Neuronal stem cell (in vitro differentiated cells): ENCODE results near the gene R3HCC1L.

Experiments
- DNase-seq: peaks from one replicate; pipeline ENCODE4 v3.0.0-alpha.2; 2013; ENCODE audit warnings: low spot score
- H2AFZ ChIP-seq: one replicate; pipeline ENCODE4 v1.6.1; 2013; ENCODE audit warnings: mild to moderate bottlenecking, low read length, inconsistent platforms
- H2AK5ac ChIP-seq: 2 replicates; pipeline ENCODE4 v1.6.1; 2013; ENCODE audit warnings: low read depth, mild to moderate bottlenecking, inconsistent platforms, low read length, moderate library complexity, mixed read lengths
- H2BK120ac ChIP-seq: 2 replicates; pipeline ENCODE4 v1.6.1; 2013; ENCODE audit warnings: low read depth, mild to moderate bottlenecking, inconsistent platforms, low read length, moderate library complexity, mixed read lengths
- H2BK12ac ChIP-seq: one replicate; pipeline ENCODE4 v1.6.1; 2013; ENCODE audit warnings: low read length, inconsistent platforms
- H2BK15ac ChIP-seq: 2 replicates; pipeline ENCODE4 v1.6.1; 2013; ENCODE audit warnings: mild to moderate bottlenecking, low read length, inconsistent platforms, mixed read lengths
- H2BK5ac ChIP-seq: one replicate; pipeline ENCODE4 v1.6.1; 2013; ENCODE audit warnings: inconsistent platforms, mild to moderate bottlenecking, low read length, moderate library complexity
- H3K14ac ChIP-seq: one replicate; pipeline ENCODE4 v1.6.1; 2013; ENCODE audit warnings: low read length, inconsistent platforms
- H3K18ac ChIP-seq: 2 replicates; pipeline ENCODE4 v1.6.1; 2013; ENCODE audit warnings: low read length, inconsistent platforms
- H3K23ac ChIP-seq: 2 replicates; pipeline ENCODE4 v1.6.1; 2013; ENCODE audit warnings: low read depth, mild to moderate bottlenecking, mixed read lengths, low read length, inconsistent platforms; ENCODE audit not compliant: poor library complexity
- H3K27ac ChIP-seq: replicated peaks from 3 replicates; pipeline ENCODE4 v1.5.1; 2013; ENCODE audit warnings: low read length, inconsistent platforms
- H3K27me3 ChIP-seq, 3 experiments: 2 replicates each; pipeline ENCODE4 v1.6.1; 2013; ENCODE audit warnings: low read length in 3 of 3, mild to moderate bottlenecking in 2 of 3, inconsistent platforms in 1 of 3, low read depth in 1 of 3, mixed read lengths in 1 of 3, moderate library complexity in 1 of 3; ENCODE audit not compliant: control insufficient read depth in 3 of 3, insufficient read depth in 3 of 3
- H3K36me3 ChIP-seq, 2 donors: replicated peaks in 1 of 2; 2 replicates each; pipeline ENCODE4 v1.6.1; 2013; ENCODE audit warnings: low read length in 2 of 2; ENCODE audit not compliant: control insufficient read depth in 2 of 2, insufficient read depth in 2 of 2
- H3K4ac ChIP-seq: 2 replicates; pipeline ENCODE4 v1.6.1; 2013; ENCODE audit warnings: inconsistent platforms, mild to moderate bottlenecking, low read length, moderate library complexity
- H3K4me1 ChIP-seq, 2 donors: 1 replicate in 1 of 2; 2 replicates in 1 of 2; pipeline ENCODE4 v1.6.1; 2013; ENCODE audit warnings: low read length in 2 of 2, low read depth in 1 of 2; ENCODE audit not compliant: control insufficient read depth in 2 of 2, insufficient read depth in 1 of 2
- H3K4me2 ChIP-seq: one replicate; pipeline ENCODE4 v1.6.1; 2013; ENCODE audit warnings: mild to moderate bottlenecking, low read length, inconsistent platforms; ENCODE audit not compliant: insufficient read depth, poor library complexity, severe bottlenecking
- H3K4me3 ChIP-seq, 2 donors: 2 replicates each; pipeline ENCODE4 v1.5.1; 2013; ENCODE audit warnings: low read length in 2 of 2, mild to moderate bottlenecking in 2 of 2, inconsistent platforms in 1 of 2, moderate library complexity in 1 of 2
- H3K79me1 ChIP-seq: one replicate; pipeline ENCODE4 v1.6.1; 2013; ENCODE audit warnings: low read depth, mild to moderate bottlenecking, inconsistent platforms, low read length, moderate library complexity
- H3K9ac ChIP-seq: one replicate; pipeline ENCODE4 v1.6.1; 2013; ENCODE audit warnings: mild to moderate bottlenecking, low read depth, low read length, inconsistent platforms; ENCODE audit not compliant: poor library complexity
- H3K9me3 ChIP-seq, 2 donors: replicated peaks in 1 of 2; 2 replicates each; pipeline versions ENCODE3 to v1.6.1; 2013; ENCODE audit warnings: low read length in 2 of 2, mild to moderate bottlenecking in 2 of 2, inconsistent platforms in 1 of 2, low read depth in 1 of 2, mixed read lengths in 1 of 2, moderate library complexity in 1 of 2; ENCODE audit not compliant: control insufficient read depth in 2 of 2, insufficient read depth in 1 of 2
- H4K8ac ChIP-seq: one replicate; pipeline ENCODE4 v1.6.1; 2013; ENCODE audit warnings: low read depth, mild to moderate bottlenecking, inconsistent platforms, low read length, moderate library complexity
- H4K91ac ChIP-seq: one replicate; pipeline ENCODE4 v1.6.1; 2013; ENCODE audit warnings: low read length, low read depth, mild to moderate bottlenecking, inconsistent platforms; ENCODE audit not compliant: poor library complexity
- WGBS, 2 donors: extraction: QIAGEN DNeasy Blood & Tissue Kit; methylation state at CpG; one replicate each; pipeline ENCODE4 v1.1.7; 2013; ENCODE audit warnings: missing lambda C conversion rate in 2 of 2, mixed read lengths in 1 of 2; ENCODE audit not compliant: insufficient read length in 2 of 2, insufficient replicate concordance in 1 of 2; ENCODE audit errors: extremely low coverage in 2 of 2; 5-methylcytosine and 5-hydroxymethylcytosine counted together

R3HCC1L gene

DNA sequence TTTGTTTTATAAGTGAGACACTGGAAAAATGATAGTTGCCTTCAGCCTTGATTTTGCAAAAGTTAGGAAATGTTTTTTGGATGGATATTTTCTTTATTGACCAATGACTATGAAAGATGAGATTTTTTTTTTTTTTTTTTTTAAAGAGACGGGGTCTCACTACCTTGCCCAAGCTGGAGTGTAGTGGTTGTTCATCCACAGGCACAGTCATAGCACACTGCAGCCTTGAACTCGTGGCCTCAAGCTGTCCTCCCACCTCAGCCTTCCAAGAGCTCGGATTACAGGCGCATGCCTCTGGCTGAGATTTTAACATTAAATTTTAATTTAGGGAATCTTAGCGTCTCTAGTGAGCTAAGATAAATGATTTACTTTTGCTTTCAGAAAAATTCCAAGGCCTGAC lies 67.3 kb downstream of the R3HCC1L start:
- Histone ChIP-seq H3K4ac (no peak overlapping the region), H3K27me3 (no peaks in the 10 kb centered on the region), H3K4me1 (no peaks in the 10 kb centered on the region), H2BK120ac (no peak overlapping the region), H4K8ac (no peak overlapping the region), H3K4me2 (no peak overlapping the region), H2BK5ac (no peak overlapping the region), H3K18ac (no peak overlapping the region), H2BK15ac (no peak overlapping the region), H2AK5ac (no peak overlapping the region), H3K14ac (no peak overlapping the region), H3K36me3 (no peaks in the 10 kb centered on the region), H3K23ac (no peak overlapping the region), H2BK12ac (no peak overlapping the region), H3K4me3 (no peak overlapping the region), H3K27ac (no peak overlapping the region), H3K9me3 (no peaks in the 10 kb centered on the region), H2AFZ (no peak overlapping the region), H4K91ac (no peak overlapping the region), H3K9ac (no peak overlapping the region), H3K79me1 (no peaks in the 10 kb centered on the region)
- no peak for DNase-seq
- WGBS, 2 donors: no CpG with 5 or more reads among the region's 5 CpGs

DNA sequence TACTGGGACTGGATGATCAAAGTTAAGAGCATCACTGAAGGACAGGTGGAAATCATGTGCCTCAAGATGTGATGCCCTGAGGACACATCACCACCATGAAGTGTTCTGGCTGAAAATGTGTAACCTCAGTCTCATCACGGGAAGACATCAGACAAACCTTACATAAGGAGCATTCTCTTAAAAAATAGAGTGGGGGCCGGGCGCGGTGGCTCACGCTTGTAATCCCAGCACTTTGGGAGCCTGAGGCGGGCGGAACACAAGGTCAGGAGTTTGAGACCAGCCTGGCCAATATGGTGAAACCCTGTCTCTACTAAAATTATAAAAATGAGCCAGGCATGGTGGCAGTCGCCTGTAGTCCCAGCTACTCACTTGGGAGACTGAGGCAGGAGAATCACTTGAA lies 67.9 kb downstream of the R3HCC1L start:
- no peak overlapping the region for H2AFZ ChIP-seq
- H3K23ac ChIP-seq: no peak overlapping the region
- H2AK5ac ChIP-seq: no peak overlapping the region
- no peaks in the 10 kb centered on the region for H3K4me1 ChIP-seq
- no peak overlapping the region for H3K27ac ChIP-seq
- no peaks in the 10 kb centered on the region for H3K79me1 ChIP-seq
- no peak overlapping the region for H3K4me2 ChIP-seq
- H2BK120ac ChIP-seq: no peak overlapping the region
- no peaks in the 10 kb centered on the region for H3K9me3 ChIP-seq
- no peak overlapping the region for H3K4ac ChIP-seq
- no peak overlapping the region for H3K9ac ChIP-seq
- no peak overlapping the region for H3K4me3 ChIP-seq
- WGBS, 2 donors: no CpG with 5 or more reads among the region's 8 CpGs
- no peak overlapping the region for H2BK5ac ChIP-seq
- no peak overlapping the region for H2BK15ac ChIP-seq
- H4K91ac ChIP-seq: no peak overlapping the region
- H3K14ac ChIP-seq: no peak overlapping the region
- no peak overlapping the region for H3K18ac ChIP-seq
- no peak overlapping the region for H2BK12ac ChIP-seq
- H3K36me3 ChIP-seq: no peaks in the 10 kb centered on the region
- no peaks in the 10 kb centered on the region for H3K27me3 ChIP-seq
- no peak for DNase-seq
- no peak overlapping the region for H4K8ac ChIP-seq

DNA sequence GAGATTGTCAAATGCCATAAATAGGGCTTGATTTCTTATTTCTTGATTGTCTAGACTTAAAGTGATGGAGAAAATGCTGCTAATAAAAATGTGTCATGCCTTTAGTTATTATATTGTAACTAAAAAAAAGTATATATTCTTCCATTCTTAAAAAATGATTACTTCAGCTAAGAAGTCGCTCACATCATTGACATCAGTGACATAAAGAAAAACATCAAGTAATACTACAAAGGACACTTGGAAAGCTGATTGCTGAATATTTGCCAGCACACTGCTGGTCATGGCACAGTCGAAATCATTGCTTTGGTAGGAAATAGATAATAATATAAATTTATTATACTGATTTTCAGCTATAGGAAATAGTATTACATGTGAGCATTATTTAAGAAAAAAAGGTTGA lies 70.9 kb downstream of the R3HCC1L start:
- no peak for DNase-seq
- no peak overlapping the region for H3K14ac ChIP-seq
- WGBS, 2 donors: no CpG with 5 or more reads among the region's 2 CpGs
- H3K79me1 ChIP-seq: no peaks in the 10 kb centered on the region
- no peak overlapping the region for H2BK15ac ChIP-seq
- no peaks in the 10 kb centered on the region for H3K4me1 ChIP-seq
- no peak overlapping the region for H3K4me3 ChIP-seq
- no peak overlapping the region for H3K23ac ChIP-seq
- no peaks in the 10 kb centered on the region for H3K27me3 ChIP-seq
- no peak overlapping the region for H3K18ac ChIP-seq
- no peak overlapping the region for H2BK12ac ChIP-seq
- H2BK5ac ChIP-seq: no peak overlapping the region
- H2BK120ac ChIP-seq: no peak overlapping the region
- H3K4ac ChIP-seq: no peak overlapping the region
- peaks cover 4 to 27% of the 10 kb centered on the region in 2 donors for H3K36me3 ChIP-seq
- H2AK5ac ChIP-seq: no peak overlapping the region
- no peak overlapping the region for H4K91ac ChIP-seq
- no peak overlapping the region for H3K4me2 ChIP-seq
- H3K9ac ChIP-seq: no peak overlapping the region
- H3K27ac ChIP-seq: no peak overlapping the region
- no peak overlapping the region for H2AFZ ChIP-seq
- H3K9me3 ChIP-seq: no peaks in the 10 kb centered on the region
- H4K8ac ChIP-seq: no peak overlapping the region

DNA sequence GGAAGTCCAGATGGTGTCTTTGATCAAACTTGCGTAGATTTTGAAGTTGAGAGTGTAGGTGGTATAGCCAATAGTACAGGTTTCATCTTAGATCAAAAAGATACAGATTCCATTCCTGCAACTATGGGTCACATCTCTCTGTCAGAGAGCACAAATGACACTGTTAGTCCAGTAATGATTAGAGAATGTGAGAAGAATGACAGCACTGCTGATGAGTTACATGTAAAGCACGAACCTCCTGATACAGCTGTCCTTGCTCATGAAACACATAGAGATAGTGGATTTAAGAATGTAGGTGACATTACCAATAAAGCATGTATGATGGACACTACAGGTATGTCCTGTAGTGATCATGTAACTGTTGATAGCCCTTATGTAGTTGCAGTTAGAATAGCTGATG lies 74.5 kb downstream of the R3HCC1L start:
- no peak overlapping the region for H3K9ac ChIP-seq
- no peak for DNase-seq
- no peaks in the 10 kb centered on the region for H3K9me3 ChIP-seq

More for the DNA sequence above, 74.5 kb downstream of the R3HCC1L start:
- Histone ChIP-seq H3K79me1 (no peaks in the 10 kb centered on the region), H3K4ac (no peak overlapping the region), H3K14ac (no peak overlapping the region), H2AK5ac (no peak overlapping the region), H4K91ac (no peak overlapping the region), H2BK5ac (no peak overlapping the region), H3K4me3 (no peak overlapping the region), H2BK120ac (no peak overlapping the region), H3K4me1 (no peaks in the 10 kb centered on the region), H2AFZ (no peak overlapping the region), H2BK15ac (no peak overlapping the region), H4K8ac (no peak overlapping the region), H3K23ac (no peak overlapping the region), H3K27me3 (no peaks in the 10 kb centered on the region), H3K4me2 (no peak overlapping the region), H2BK12ac (no peak overlapping the region), H3K18ac (no peak overlapping the region), H3K36me3 (peaks cover 4 to 41% of the 10 kb centered on the region in 2 donors), H3K27ac (no peak overlapping the region)
- no CpG with 5 or more reads among the region's 2 CpGs for WGBS, 2 donors
